HG03558 (cell line): ENCODE measurements around the gene BASP1.
"Not testable (repeated sequence)": the region's sequence is repeated elsewhere in the genome, so short reads cannot be mapped to it uniquely, and the experiment has no call there.

ENCODE experiments used
- ATAC-seq: cut with Tn5 transposase; IDR thresholded peaks from one replicate; pipeline ENCODE4 v1.9.1; 2021; ENCODE audit warnings: moderate number of reproducible peaks; ENCODE audit not compliant: unreplicated experiment; ENCODE audit errors: extremely low read depth

Gene BASP1

GRCh38 chr5:17311811-17312210 lies 94.4 kb downstream of the BASP1 start:
- ATAC-seq = not testable (repeated sequence)

GRCh38 chr5:17312358-17312757 lies 94.9 kb downstream of the BASP1 start:
- no peak for ATAC-seq

- no peak for ATAC-seq
Measured at GRCh38 chr5:17314907-17315471, 97.6 kb downstream of the BASP1 start.

GRCh38 chr5:17315710-17316221 lies 98.3 kb downstream of the BASP1 start:
- no peak for ATAC-seq

- peak; percentile 55 for ATAC-seq
Measured at GRCh38 chr5:17316970-17317459, 99.6 kb downstream of the BASP1 start.

- peak; percentile 13 for ATAC-seq
Measured at GRCh38 chr5:17317473-17317872, 100.0 kb downstream of the BASP1 start.

GRCh38 chr5:17319095-17319494 lies 101.7 kb downstream of the BASP1 start:
- ATAC-seq = not testable (repeated sequence)

- ATAC-seq = no peak
Measured at GRCh38 chr5:17325770-17326599, 108.6 kb downstream of the BASP1 start.
